ENCODE measurements around the gene GDNF. TPM values are rescaled to one million over a fixed set of nuclear protein-coding genes. Genes with fewer than 3 reads are reported as not detected.

The GDNF gene
- total RNA-seq, 4 donors from 2014 or later: 0.30 to 0.95 TPM; not detected in 2

DNA sequence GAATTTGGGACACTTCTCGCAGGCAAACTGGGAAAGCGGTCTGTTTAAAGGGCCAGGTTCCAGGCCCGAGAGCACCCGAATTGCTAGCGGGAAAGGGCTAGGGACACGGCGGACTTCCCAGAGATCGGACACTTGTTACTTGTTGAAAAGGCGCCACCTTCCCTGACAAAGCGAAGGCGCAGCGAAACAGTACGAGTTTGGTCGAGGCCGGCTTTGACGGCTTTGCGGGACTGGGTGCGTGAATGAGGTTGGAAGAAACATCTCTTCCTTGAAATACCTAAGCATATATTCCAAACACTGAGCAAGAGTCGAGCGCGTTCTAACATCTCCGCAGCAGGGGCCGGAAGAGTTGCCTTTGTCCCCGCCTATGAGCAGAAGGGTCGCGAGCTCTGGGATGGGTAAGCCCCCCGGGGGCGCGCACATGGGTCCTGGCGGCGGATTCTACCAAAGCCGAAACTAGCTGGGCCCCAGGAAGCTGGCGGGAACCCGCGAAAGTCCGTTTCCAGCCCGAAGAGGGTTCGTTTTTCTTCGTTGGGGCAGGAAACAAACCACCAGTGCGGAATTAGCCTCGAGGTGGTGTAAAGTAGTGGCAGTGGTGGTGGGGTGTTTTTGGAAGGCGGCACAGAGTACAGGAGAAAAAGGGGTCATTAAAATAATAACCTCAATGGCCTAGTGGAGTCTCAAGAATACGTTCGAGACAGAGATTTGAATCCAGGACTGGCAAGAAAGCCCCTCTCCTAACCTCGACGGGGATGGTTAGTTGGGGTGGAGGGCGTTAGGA, 1.5 kb downstream of the GDNF start:
- 4 to 13% methylated on average over 30 to 38 of the region's 47 CpGs for WGBS, 2 donors
- H3K4me3 ChIP-seq: peak overlapping the region in 3 of 4 donors; percentile 45 to 73 (median 53)
- peaks cover 0 to 100% (median 14%) of the 10 kb centered on the region in 4 donors for H3K27me3 ChIP-seq
- DNase-seq: no peak
- H3K27ac ChIP-seq: peak overlapping the region in 3 of 4 donors; percentile 45 to 82 (median 58)
- intact Hi-C loops (cut with DNase I): loop anchor here (5.0 kb wide), 1 partner anchor 354 kb away; no protein-coding TSS in a partner anchor
- no peaks in the 10 kb centered on the region for H3K36me3 ChIP-seq
- peaks cover 27 to 68% (median 30%) of the 10 kb centered on the region in 3 donors for H3K4me1 ChIP-seq
- TF ChIP-seq, protein P1, sequence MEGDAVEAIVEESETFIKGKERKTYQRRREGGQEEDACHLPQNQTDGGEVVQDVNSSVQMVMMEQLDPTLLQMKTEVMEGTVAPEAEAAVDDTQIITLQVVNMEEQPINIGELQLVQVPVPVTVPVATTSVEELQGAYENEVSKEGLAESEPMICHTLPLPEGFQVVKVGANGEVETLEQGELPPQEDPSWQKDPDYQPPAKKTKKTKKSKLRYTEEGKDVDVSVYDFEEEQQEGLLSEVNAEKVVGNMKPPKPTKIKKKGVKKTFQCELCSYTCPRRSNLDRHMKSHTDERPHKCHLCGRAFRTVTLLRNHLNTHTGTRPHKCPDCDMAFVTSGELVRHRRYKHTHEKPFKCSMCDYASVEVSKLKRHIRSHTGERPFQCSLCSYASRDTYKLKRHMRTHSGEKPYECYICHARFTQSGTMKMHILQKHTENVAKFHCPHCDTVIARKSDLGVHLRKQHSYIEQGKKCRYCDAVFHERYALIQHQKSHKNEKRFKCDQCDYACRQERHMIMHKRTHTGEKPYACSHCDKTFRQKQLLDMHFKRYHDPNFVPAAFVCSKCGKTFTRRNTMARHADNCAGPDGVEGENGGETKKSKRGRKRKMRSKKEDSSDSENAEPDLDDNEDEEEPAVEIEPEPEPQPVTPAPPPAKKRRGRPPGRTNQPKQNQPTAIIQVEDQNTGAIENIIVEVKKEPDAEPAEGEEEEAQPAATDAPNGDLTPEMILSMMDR (IDR thresholded peaks at IDR 0.05): no peak
- no peak for TF ChIP-seq POLR2A (IDR thresholded peaks at IDR 0.05)
- H3K9me3 ChIP-seq: no peaks in the 10 kb centered on the region

DNA sequence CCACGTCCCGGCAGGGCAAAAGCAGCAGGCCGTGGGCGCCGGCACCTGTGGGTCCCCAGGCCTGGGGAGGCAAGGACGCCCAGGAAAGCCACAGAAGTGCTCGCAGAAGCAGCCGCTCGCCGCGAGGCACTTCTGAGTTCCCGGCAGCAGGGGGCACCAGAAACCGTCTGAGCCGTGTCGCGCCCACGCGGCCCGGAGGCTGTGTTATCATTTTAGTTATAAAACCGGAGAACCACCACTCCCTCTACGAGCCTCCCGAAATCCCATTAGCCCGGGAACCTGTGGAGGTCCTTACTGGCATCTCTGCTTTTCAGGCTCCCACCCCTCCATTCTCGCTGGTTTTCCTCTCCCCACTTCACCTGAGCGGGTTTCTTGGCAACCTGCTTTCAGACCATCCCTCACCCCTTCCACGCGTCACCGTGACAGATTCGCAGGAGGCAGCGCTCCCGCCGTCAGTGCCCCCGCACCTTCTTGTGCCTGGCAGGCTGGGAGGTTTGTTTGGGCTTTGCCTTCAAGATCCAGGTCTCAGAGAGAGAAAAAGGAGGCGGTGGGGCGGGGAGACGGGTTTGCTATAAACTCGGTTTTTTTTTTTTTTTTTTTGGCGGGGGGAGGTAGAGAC, 2.3 kb downstream of the GDNF start:
- Histone ChIP-seq H3K36me3 (no peaks in the 10 kb centered on the region), H3K4me1 (peaks cover 27 to 75% (median 31%) of the 10 kb centered on the region in 3 donors), H3K27me3 (peaks cover 0 to 99% (median 14%) of the 10 kb centered on the region in 4 donors), H3K4me3 (peak overlapping the region; percentile 17 to 73 (median 49)), H3K9me3 (no peaks in the 10 kb centered on the region), H3K27ac (peak overlapping the region; percentile 9 to 82 (median 48))
- no peak for TF ChIP-seq POLR2A (IDR thresholded peaks at IDR 0.05)
- TF ChIP-seq, protein P1 (IDR thresholded peaks at IDR 0.05): peak; percentile 25 to 88 (median 72)
- intact Hi-C loops (cut with DNase I): loop anchor here (5.0 kb wide), 1 partner anchor 355 kb away; no protein-coding TSS in a partner anchor
- DNase-seq: no peak
- 3 to 7% methylated on average over 19 to 29 of the region's 38 CpGs for WGBS, 2 donors

DNA sequence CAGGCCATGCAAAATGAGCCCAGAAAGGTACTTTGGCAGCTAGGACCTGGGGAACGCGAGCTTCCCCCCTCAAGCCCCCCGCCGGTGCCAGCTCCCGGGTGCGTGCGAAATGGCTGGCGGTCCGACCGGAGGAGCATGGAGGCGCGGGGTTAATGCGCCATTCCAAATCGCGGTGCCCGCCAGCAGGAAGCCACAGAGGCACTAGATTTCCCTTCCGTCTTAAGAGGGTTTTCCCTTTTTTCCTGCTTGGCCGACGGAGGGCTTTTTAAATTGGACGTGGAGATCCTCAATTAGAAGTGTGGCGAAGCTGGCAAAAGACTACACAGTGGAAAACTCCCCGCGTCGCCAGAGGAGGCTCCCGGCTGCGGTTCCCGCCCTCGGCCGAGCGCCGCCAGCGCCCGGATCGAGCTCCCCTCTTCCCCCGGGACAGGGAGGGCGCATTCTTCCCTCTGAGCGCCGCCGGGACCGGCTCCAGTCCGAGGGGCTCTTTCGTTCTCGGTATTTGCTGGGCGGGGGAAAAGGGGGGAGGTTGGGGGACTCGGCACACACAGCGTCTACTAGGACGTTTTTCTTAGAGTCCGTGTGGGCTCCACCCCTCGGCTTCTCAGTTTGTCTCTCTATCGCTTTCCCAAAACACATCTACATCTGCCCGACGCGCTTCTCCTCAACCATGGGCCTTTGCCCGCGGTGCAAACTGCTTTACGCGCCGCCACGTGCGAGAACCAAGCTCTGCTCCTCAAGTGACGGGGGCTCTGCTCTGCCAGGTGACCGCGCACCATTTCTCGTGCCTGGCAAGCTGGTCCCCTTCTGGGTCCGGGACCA, 3.0 kb downstream of the GDNF start:
- DNase-seq: no peak
- intact Hi-C loops (cut with DNase I): loop anchor here (5.0 kb wide), 1 partner anchor 355 kb away; no protein-coding TSS in a partner anchor
- H3K4me1 ChIP-seq: peaks cover 27 to 82% (median 38%) of the 10 kb centered on the region in 3 donors
- H3K27ac ChIP-seq: peak overlapping the region; percentile 9 to 82 (median 48)
- H3K9me3 ChIP-seq: no peaks in the 10 kb centered on the region
- peak overlapping the region; percentile 17 to 73 (median 49) for H3K4me3 ChIP-seq
- TF ChIP-seq, protein P1 (IDR thresholded peaks at IDR 0.05): no peak
- no peak for TF ChIP-seq POLR2A (IDR thresholded peaks at IDR 0.05)
- 0 to 19% methylated on average over 7 to 8 of the region's 65 CpGs for WGBS, 2 donors
- no peaks in the 10 kb centered on the region for H3K36me3 ChIP-seq
- H3K27me3 ChIP-seq: peaks cover 0 to 98% (median 14%) of the 10 kb centered on the region in 4 donors

DNA sequence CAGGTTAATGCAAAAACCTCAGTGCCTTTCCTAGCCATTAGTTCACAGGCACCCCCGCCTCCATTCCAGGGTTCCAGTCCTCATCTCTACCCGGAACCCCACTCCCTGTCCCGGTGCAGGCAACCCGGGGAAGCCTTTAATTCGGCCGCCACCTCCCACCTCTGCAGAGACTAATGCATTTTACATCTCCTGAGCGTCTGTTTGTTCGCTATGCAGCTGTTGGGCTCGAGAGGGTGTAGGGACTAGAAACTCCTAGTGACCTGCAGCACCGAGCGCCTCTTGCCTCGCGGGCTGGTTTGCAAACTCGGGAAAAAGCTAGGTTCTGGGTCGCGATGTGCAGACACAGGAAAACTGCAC, 3.6 kb downstream of the GDNF start:
- Histone ChIP-seq H3K9me3 (no peaks in the 10 kb centered on the region), H3K27me3 (peaks cover 0 to 98% (median 14%) of the 10 kb centered on the region in 4 donors), H3K4me1 (peaks cover 27 to 86% (median 40%) of the 10 kb centered on the region in 3 donors), H3K36me3 (no peaks in the 10 kb centered on the region), H3K4me3 (peak overlapping the region; percentile 17 to 73 (median 49)), H3K27ac (peak overlapping the region in 2 of 4 donors; percentile 57 to 82)
- WGBS, 2 donors: 28 to 60% methylated on average over 6 to 8 of the region's 16 CpGs
- TF ChIP-seq, protein P1 (IDR thresholded peaks at IDR 0.05): no peak
- TF ChIP-seq POLR2A (IDR thresholded peaks at IDR 0.05): no peak
- intact Hi-C loops (cut with DNase I): loop anchor here (5.0 kb wide), 1 partner anchor 356 kb away; no protein-coding TSS in a partner anchor
- no peak for DNase-seq

Data from esophagus squamous epithelium (tissue), 5 donors.